Measurements from ENCODE around the gene SCARB1. TPM values are rescaled to one million over a fixed set of nuclear protein-coding genes. Genes with fewer than 3 reads are reported as not detected.
"Not testable (repeated sequence)": the region's sequence is repeated elsewhere in the genome, so short reads cannot be mapped to it uniquely, and the experiment has no call there.

SCARB1 gene
- polyA plus RNA-seq, 2 donors: 7.4 to 8.6 TPM

DNA sequence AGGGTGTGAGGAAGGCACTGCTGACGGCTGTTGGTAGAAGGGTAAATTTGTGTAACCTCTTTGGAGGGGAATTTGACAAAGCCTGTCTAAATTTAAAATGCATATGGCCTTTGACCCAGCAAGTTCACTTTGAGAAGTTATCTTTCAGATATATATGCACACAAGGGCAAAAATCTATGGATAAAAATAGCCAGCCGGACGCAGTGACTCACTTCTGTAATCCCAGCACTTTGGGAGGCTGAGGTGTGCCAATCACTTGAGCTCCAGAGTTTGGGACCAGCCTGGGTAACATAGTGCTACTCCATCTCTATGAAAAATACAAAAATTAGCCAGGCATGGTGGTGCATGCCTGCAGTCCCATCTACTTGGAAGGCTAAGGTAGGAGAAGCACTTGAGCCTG, 37.3 kb upstream of the SCARB1 start:
- 38 to 43% methylated on average over 3 of the region's 3 CpGs for WGBS, 2 donors
- H3K27me3 ChIP-seq (ENCODE audit: control insufficient read depth in 1 of 2, insufficient read depth in 2 of 2, low read length in 2 of 2): no peaks in the 10 kb centered on the region
- no peak overlapping the region for H3K4me3 ChIP-seq (ENCODE audit: low read depth in 1 of 2, low read length in 2 of 2)
- H3K36me3 ChIP-seq (ENCODE audit: control insufficient read depth in 2 of 2, insufficient read depth in 2 of 2, low read length in 1 of 2): no peaks in the 10 kb centered on the region
- H3K4me1 ChIP-seq (ENCODE audit: control insufficient read depth in 2 of 2, insufficient read depth in 2 of 2, low read length in 1 of 2): no peaks in the 10 kb centered on the region
- H3K27ac ChIP-seq (ENCODE audit: low read depth in 2 of 2, low read length in 1 of 2): no peak overlapping the region
- no peaks in the 10 kb centered on the region for H3K9me3 ChIP-seq (ENCODE audit: control insufficient read depth in 2 of 2, insufficient read depth in 1 of 2, low read depth in 1 of 2, low read length in 1 of 2)

DNA sequence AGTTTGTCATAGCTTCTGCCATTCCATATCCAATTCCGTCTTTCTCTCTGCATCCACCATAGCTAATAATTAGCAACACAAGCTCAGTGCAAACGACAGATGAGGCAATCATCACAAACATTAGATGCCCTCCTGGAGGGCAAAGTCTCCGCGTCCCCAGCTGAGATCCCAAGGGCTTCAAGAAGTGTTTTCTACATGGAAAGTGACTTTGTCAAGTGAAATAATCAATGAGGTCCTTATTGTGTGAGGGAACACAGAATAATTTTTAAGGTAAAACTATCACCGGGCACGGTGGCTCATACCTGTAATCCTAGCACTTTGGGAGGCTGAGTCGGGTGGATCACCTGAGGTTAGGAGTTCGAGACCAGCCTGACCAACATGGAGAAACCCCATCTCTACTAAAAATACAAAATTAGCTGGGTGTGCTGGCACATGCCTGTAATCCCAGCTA, 36.7 kb upstream of the SCARB1 start:
- not testable (repeated sequence) for H3K4me1 ChIP-seq (ENCODE audit: control insufficient read depth in 2 of 2, insufficient read depth in 2 of 2, low read length in 1 of 2); H3K9me3 ChIP-seq (ENCODE audit: control insufficient read depth in 2 of 2, insufficient read depth in 1 of 2, low read depth in 1 of 2, low read length in 1 of 2); H3K4me3 ChIP-seq (ENCODE audit: low read depth in 1 of 2, low read length in 2 of 2); H3K36me3 ChIP-seq (ENCODE audit: control insufficient read depth in 2 of 2, insufficient read depth in 2 of 2, low read length in 1 of 2); H3K27ac ChIP-seq (ENCODE audit: low read depth in 2 of 2, low read length in 1 of 2); H3K27me3 ChIP-seq (ENCODE audit: control insufficient read depth in 1 of 2, insufficient read depth in 2 of 2, low read length in 2 of 2)
- 78 to 89% methylated on average over 8 of the region's 8 CpGs for WGBS, 2 donors

DNA sequence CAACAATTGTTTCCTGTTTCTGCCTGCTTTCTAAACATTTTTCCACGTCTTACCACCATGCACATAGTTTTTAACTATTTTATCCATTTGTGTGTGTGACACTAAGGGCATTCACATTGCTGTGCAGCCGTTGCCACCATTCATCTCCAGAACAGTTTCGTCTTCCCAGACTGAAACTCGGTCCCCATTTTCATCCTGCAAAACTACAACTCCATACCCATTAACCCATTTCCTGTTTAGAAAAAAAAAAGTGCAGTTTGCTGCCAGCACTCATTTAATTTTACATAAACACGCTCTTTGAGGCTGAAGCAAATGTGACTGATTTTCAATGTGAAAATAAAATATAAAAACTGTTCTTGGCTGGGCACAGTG, 35.2 kb upstream of the SCARB1 start:
- Histone ChIP-seq H3K36me3 (ENCODE audit: control insufficient read depth in 2 of 2, insufficient read depth in 2 of 2, low read length in 1 of 2) (no peaks in the 10 kb centered on the region), H3K27ac (ENCODE audit: low read depth in 2 of 2, low read length in 1 of 2) (no peak overlapping the region), H3K4me1 (ENCODE audit: control insufficient read depth in 2 of 2, insufficient read depth in 2 of 2, low read length in 1 of 2) (no peaks in the 10 kb centered on the region), H3K9me3 (ENCODE audit: control insufficient read depth in 2 of 2, insufficient read depth in 1 of 2, low read depth in 1 of 2, low read length in 1 of 2) (no peaks in the 10 kb centered on the region), H3K4me3 (ENCODE audit: low read depth in 1 of 2, low read length in 2 of 2) (no peak overlapping the region), H3K27me3 (ENCODE audit: control insufficient read depth in 1 of 2, insufficient read depth in 2 of 2, low read length in 2 of 2) (no peaks in the 10 kb centered on the region)
- 44 to 46% methylated on average over 5 of the region's 5 CpGs for WGBS, 2 donors

DNA sequence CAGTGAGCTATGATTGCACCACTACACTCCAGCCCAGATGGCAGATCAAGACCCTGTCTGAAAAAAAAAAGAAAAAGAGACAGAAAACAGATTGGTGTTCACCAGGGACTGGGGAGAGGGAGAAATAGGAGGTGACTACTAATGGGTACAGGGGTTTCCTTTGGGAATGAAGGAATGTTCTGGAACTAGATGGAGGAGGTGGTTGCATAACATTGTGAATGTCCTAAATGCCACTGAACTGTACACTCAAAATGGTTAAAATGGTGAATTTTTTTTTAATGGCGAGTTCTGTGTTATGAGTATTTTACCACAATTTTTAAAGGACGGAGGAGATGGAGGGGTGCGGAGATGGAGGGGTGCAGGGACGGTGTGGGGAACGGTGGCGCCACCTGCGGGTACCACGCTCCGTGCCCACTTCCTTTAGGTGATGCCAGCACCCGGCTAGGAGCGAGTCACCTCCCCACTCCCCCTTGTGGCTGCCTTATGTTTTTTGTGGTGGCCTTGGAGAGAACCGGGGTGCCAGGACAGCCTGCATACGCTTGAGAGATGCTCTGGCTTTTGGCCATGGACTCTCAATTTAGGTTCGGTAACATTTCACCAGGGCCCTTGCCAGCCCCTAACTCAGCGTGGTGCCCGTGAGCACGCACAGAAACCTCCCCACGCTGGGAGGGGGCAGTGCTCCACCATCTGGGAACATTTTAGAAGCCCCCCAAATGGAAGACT, 34.7 kb upstream of the SCARB1 start:
- no peaks in the 10 kb centered on the region for H3K9me3 ChIP-seq (ENCODE audit: control insufficient read depth in 2 of 2, insufficient read depth in 1 of 2, low read depth in 1 of 2, low read length in 1 of 2)
- H3K27ac ChIP-seq (ENCODE audit: low read depth in 2 of 2, low read length in 1 of 2): no peak overlapping the region

DNA sequence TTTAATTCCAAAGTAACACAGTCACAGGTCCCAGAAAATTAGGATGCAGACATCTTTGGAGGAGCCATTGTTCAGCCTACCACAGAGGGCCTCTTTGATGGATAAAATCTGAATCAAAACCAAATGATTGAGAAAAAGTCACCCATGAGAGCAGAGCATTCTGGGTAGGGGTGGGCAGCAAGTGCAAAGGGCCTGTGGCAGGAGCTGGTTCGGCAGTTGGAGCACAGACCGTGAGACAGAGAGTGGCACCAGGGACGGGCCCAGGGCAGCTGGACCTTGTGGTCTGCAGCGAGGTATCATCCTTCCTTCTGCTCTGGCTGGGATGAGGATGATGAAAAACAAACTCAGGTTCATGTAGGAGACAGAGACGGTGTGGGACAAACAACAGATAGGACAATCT, 32.8 kb upstream of the SCARB1 start:
- H3K9me3 ChIP-seq (ENCODE audit: control insufficient read depth in 2 of 2, insufficient read depth in 1 of 2, low read depth in 1 of 2, low read length in 1 of 2): no peaks in the 10 kb centered on the region
- 92 to 93% methylated on average over 5 of the region's 5 CpGs for WGBS, 2 donors
- no peaks in the 10 kb centered on the region for H3K36me3 ChIP-seq (ENCODE audit: control insufficient read depth in 2 of 2, insufficient read depth in 2 of 2, low read length in 1 of 2)
- H3K4me1 ChIP-seq (ENCODE audit: control insufficient read depth in 2 of 2, insufficient read depth in 2 of 2, low read length in 1 of 2): no peaks in the 10 kb centered on the region
- no peak overlapping the region for H3K27ac ChIP-seq (ENCODE audit: low read depth in 2 of 2, low read length in 1 of 2)
- H3K27me3 ChIP-seq (ENCODE audit: control insufficient read depth in 1 of 2, insufficient read depth in 2 of 2, low read length in 2 of 2): no peaks in the 10 kb centered on the region
- no peak overlapping the region for H3K4me3 ChIP-seq (ENCODE audit: low read depth in 1 of 2, low read length in 2 of 2)

More for the DNA sequence above, 34.7 kb upstream of the SCARB1 start:
- 25 to 27% methylated on average over 18 of the region's 18 CpGs for whole genome bisulfite sequencing, 2 donors
- Histone ChIP-seq H3K36me3 (ENCODE audit: control insufficient read depth in 2 of 2, insufficient read depth in 2 of 2, low read length in 1 of 2) (no peaks in the 10 kb centered on the region), H3K4me1 (ENCODE audit: control insufficient read depth in 2 of 2, insufficient read depth in 2 of 2, low read length in 1 of 2) (no peaks in the 10 kb centered on the region), H3K27me3 (ENCODE audit: control insufficient read depth in 1 of 2, insufficient read depth in 2 of 2, low read length in 2 of 2) (no peaks in the 10 kb centered on the region), H3K4me3 (ENCODE audit: low read depth in 1 of 2, low read length in 2 of 2) (no peak overlapping the region)

DNA sequence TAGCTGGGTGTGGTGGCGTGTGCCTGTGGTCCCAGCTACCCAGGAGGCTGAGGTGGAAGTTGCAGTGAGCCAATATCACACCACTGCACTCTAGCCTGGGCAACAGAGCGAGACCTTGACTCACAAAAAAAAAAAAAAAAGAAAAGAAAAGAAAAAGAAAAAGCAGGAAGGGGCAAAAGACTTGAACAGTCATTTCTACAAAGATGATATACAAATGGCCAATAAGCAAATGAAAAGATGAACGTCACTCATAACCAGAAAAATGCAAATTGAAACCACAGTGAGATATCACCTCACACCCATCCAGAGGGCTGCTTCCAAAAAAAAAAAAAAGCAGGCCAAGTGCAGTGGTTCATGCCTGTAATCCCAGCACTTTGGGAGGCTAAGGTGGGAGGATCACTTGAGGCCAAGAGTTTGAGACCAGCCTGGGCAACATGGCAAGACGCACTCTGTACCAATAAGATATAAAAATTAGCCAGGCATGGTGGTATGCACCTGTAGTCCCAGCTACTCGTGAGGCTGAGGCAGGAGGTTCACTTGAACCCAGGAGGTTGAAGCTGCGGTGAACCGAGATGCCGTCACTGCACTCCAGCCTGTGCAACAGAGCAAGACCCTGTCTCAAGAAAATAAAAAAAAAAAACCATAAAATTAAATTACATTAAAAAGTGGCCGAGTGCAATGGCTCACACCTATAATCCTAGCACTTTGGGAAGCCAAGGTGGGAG, 30.3 kb upstream of the SCARB1 start:
- H3K36me3 ChIP-seq (ENCODE audit: control insufficient read depth in 2 of 2, insufficient read depth in 2 of 2, low read length in 1 of 2): no peaks in the 10 kb centered on the region
- H3K4me1 ChIP-seq (ENCODE audit: control insufficient read depth in 2 of 2, insufficient read depth in 2 of 2, low read length in 1 of 2): no peaks in the 10 kb centered on the region
- no peak overlapping the region for H3K4me3 ChIP-seq (ENCODE audit: low read depth in 1 of 2, low read length in 2 of 2)
- no peak overlapping the region for H3K27ac ChIP-seq (ENCODE audit: low read depth in 2 of 2, low read length in 1 of 2)
- no peaks in the 10 kb centered on the region for H3K9me3 ChIP-seq (ENCODE audit: control insufficient read depth in 2 of 2, insufficient read depth in 1 of 2, low read depth in 1 of 2, low read length in 1 of 2)
- no peaks in the 10 kb centered on the region for H3K27me3 ChIP-seq (ENCODE audit: control insufficient read depth in 1 of 2, insufficient read depth in 2 of 2, low read length in 2 of 2)
- WGBS, 2 donors: 91 to 95% methylated on average over 9 of the region's 9 CpGs

DNA sequence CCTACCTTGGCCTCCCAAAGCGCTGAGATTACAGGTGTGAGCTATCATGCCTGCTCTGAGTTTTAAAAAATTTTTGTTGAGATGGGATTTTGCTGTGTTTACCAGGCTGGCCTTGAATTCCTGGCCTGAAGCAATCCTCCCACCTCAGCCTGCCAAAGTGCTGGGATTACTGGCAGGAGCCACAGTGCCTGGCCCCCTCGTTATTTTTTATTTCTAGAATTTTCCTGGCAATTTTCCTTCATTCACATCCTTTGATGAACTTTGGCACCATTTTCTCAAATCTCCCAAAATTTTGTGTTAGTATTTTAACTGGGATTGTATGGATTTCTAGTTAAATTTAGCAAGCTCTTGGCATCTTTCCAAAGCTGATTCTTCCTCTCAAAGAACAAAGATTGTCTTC, 24.6 kb upstream of the SCARB1 start:
- 39 to 60% methylated on average over 2 of the region's 2 CpGs for WGBS, 2 donors

DNA sequence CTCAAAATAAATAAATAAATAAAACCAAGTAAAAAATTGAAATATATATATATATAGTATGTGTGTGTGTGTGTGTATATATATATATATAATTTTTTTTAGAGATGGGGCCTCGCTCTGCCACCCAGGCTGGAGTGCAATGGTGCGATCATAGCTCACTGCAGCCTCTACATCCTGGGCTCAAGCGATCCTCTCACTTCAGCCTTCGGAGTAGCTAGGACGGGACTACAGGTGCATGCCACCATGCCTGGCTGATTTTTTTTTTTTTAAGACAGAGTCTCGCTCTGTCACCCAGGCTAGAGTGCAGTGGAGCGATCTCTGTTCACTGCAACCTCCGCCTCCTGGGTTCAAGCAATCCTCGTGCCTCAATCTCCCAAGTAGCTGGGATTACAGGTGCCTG, 24.1 kb upstream of the SCARB1 start:
- H3K4me1 ChIP-seq (ENCODE audit: control insufficient read depth in 2 of 2, insufficient read depth in 2 of 2, low read length in 1 of 2); H3K4me3 ChIP-seq (ENCODE audit: low read depth in 1 of 2, low read length in 2 of 2); H3K27ac ChIP-seq (ENCODE audit: low read depth in 2 of 2, low read length in 1 of 2); H3K36me3 ChIP-seq (ENCODE audit: control insufficient read depth in 2 of 2, insufficient read depth in 2 of 2, low read length in 1 of 2); H3K27me3 ChIP-seq (ENCODE audit: control insufficient read depth in 1 of 2, insufficient read depth in 2 of 2, low read length in 2 of 2); H3K9me3 ChIP-seq (ENCODE audit: control insufficient read depth in 2 of 2, insufficient read depth in 1 of 2, low read depth in 1 of 2, low read length in 1 of 2): not testable (repeated sequence)
- WGBS, 2 donors: 96 to 98% methylated on average over 9 of the region's 9 CpGs

More for the DNA sequence above, 24.6 kb upstream of the SCARB1 start:
- no peaks in the 10 kb centered on the region for H3K36me3 ChIP-seq (ENCODE audit: control insufficient read depth in 2 of 2, insufficient read depth in 2 of 2, low read length in 1 of 2)
- no peaks in the 10 kb centered on the region for H3K4me1 ChIP-seq (ENCODE audit: control insufficient read depth in 2 of 2, insufficient read depth in 2 of 2, low read length in 1 of 2)
- no peaks in the 10 kb centered on the region for H3K9me3 ChIP-seq (ENCODE audit: control insufficient read depth in 2 of 2, insufficient read depth in 1 of 2, low read depth in 1 of 2, low read length in 1 of 2)
- H3K4me3 ChIP-seq (ENCODE audit: low read depth in 1 of 2, low read length in 2 of 2): no peak overlapping the region
- H3K27me3 ChIP-seq (ENCODE audit: control insufficient read depth in 1 of 2, insufficient read depth in 2 of 2, low read length in 2 of 2): no peaks in the 10 kb centered on the region
- no peak overlapping the region for H3K27ac ChIP-seq (ENCODE audit: low read depth in 2 of 2, low read length in 1 of 2)

DNA sequence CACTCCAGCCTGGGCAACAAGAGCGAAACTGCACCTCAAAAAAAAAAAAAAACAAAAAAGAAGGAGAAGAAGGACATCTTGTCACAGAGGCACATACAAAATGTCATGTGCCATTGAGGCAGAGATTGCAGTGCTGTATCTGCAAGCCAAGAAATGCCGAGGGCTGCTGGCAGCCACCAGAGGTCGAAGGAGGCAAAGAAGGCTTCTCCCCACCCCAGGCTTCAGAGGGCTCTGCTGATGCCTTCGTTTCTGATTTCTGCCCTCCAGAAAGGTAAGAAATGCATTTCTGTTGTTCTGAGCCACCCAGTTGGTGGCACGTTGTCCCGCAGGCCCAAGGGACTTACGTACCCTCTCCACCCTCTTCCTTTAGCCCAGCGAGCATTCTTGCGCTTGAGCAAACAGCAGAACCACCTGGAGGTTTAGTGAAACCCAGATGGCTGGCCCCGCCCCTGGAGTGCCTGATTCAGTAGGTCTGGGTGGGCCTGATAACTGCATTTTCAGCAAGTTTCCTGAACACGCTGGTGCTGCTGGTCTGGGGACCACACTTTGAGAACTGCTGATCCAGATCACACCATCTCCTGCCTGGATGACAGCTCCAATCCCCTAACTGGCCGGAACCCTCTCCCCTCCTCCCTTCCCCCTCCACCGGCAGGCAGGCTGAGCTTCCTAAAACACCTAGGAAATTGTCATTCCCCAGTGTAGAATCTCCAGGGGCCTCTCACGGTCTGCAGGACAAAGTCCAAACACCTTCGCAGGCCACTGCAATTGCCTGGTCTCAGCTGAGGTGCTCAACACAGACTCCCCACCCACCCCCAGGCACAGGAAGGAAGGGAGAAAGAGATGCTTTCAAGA, 21.1 kb upstream of the SCARB1 start:
- H3K4me3 ChIP-seq (ENCODE audit: low read depth in 1 of 2, low read length in 2 of 2): no peak overlapping the region
- H3K36me3 ChIP-seq (ENCODE audit: control insufficient read depth in 2 of 2, insufficient read depth in 2 of 2, low read length in 1 of 2): no peaks in the 10 kb centered on the region
- no peaks in the 10 kb centered on the region for H3K4me1 ChIP-seq (ENCODE audit: control insufficient read depth in 2 of 2, insufficient read depth in 2 of 2, low read length in 1 of 2)
- no peaks in the 10 kb centered on the region for H3K9me3 ChIP-seq (ENCODE audit: control insufficient read depth in 2 of 2, insufficient read depth in 1 of 2, low read depth in 1 of 2, low read length in 1 of 2)
- no peak overlapping the region for H3K27ac ChIP-seq (ENCODE audit: low read depth in 2 of 2, low read length in 1 of 2)
- no peaks in the 10 kb centered on the region for H3K27me3 ChIP-seq (ENCODE audit: control insufficient read depth in 1 of 2, insufficient read depth in 2 of 2, low read length in 2 of 2)
- WGBS, 2 donors: 61 to 62% methylated on average over 15 of the region's 15 CpGs
